ENCODE measurements around the gene CPOX.

DNA sequence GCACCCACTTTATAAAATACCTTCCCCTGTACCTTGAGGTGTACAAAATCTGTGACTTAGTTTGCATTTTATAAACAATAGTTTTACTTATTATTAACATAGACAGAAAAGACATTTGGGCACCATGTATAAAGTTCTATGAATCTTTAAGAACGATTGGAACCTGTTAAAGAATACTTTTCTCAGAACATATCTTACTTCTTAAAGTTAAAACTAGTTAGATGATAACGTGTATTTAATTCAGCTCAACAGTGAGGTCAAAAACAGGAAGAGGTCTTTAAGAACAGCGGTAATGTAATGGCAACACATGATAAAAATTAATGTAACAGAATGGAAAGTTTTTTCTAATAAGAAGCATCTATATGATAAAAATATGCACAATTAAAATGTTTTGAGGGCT, 25.0 kb downstream of the CPOX start:
- TF ChIP-seq CTCF (IDR thresholded peaks at IDR 0.05; ENCODE audit: insufficient read depth, low read length) (no peak), REST (IDR thresholded peaks at IDR 0.05; ENCODE audit: insufficient replicate concordance, low read depth) (no peak)

All from HL-60 (cell line).